A549 treated with AZD9567 at 1 μM for 4 hours (cell line): ENCODE data around the gene ATP6V1G1. TPM values are rescaled to one million over a fixed set of nuclear protein-coding genes. Genes with fewer than 3 reads are reported as not detected.

Source experiments
- total RNA-seq: library from RNA; stranded (reverse); fragments of 200-300 nt; extraction: Qiagen RNA extraction; gene quantifications from 5 replicates; pipeline ENCODE4 v1.2.3, GENCODE V29; 2022; ENCODE audit not compliant: insufficient read depth

The ATP6V1G1 gene, protein sequence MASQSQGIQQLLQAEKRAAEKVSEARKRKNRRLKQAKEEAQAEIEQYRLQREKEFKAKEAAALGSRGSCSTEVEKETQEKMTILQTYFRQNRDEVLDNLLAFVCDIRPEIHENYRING
- 118 to 168 TPM (median 121 TPM) in 5 replicates for total RNA-seq

GRCh38 chr9:114587345-114588202 is at the start of gene ATP6V1G1:
TSS of gene ATP6V1G1 (plus strand) at chr9:114587769. CDS start at chr9:114587839, 70 bp downstream.

Other genes with a start within 250 kb of the ATP6V1G1 start
- 4.2 to 9.7 TPM (median 5.2 TPM) in 5 replicates for gene AKNA, start 199.8 kb upstream of the ATP6V1G1 start, total RNA-seq
- gene WHRN, start 82.3 kb upstream of the ATP6V1G1 start, total RNA-seq = 2.4 to 7.4 TPM (median 6.7 TPM) in 5 replicates
- gene TMEM268, start 23.5 kb downstream of the ATP6V1G1 start, total RNA-seq = 10.2 to 13.7 TPM (median 11.0 TPM) in 5 replicates
- gene TEX53, start 70.0 kb downstream of the ATP6V1G1 start, total RNA-seq = not detected in 5 replicates
- not detected in 5 replicates for gene TEX48, start 94.4 kb downstream of the ATP6V1G1 start, total RNA-seq
- gene TNFSF15, start 218.3 kb downstream of the ATP6V1G1 start, total RNA-seq = 0.05 to 0.56 TPM (median 0.08 TPM) in 5 replicates